NCI-H1417 (cell line): ENCODE measurements around the gene KBTBD3.

ENCODE experiments used
- DNase-seq, 3 experiments: peaks; one replicate each; lab custom pipeline; 2025; lab: John Stamatoyannopoulos, UW

Gene KBTBD3

DNA sequence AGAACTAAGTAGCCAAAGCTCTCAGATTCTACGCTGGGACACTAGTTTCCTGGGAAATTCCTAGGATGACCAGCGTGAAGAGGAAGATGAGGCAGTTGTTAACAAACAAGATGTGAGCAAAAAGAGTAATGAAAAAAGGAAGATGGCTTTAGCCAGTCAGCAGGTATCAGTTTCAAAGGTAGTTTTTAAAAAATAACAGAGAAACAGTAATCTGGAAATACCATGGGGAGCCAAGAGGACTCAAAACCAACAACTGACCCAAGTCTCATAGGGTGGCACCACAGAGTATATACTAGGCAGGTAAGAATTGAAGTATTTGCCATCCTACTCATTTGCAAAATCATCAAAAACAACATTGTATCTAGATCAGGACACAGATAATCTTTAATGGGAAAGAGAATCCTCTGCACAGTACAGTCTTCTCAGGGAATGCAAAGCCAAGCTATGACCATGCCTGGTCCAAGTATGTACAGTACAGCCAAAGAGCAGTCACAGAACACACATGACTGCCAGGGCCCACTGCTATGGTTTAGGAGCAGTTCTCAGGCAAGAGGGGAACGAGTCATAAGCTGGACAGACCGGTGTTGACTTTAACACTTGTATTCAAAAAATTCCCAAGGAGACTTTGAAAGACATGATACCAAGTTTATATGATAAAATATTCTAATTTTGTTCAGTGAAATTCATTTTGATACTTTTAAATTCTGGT lies 75.7 kb downstream of the KBTBD3 start:
- DNase-seq = no peak
